ENCODE measurements around the gene DHX40. TPM values are rescaled to one million over a fixed set of nuclear protein-coding genes. Genes with fewer than 3 reads are reported as not detected.

The DHX40 gene
- polyA plus RNA-seq, 12 donors: 31.1 to 41.8 (median 35.9) TPM; not detected in 1

Other genes starting within 250 kb of the DHX40 start
- 10 to 100 TPM in 11 of 12 donors, not detected in 1; 11.6 to 20.6 (median 15.5) TPM for gene YPEL2, start 234.0 kb upstream of the DHX40 start, polyA plus RNA-seq (ENCODE audit: insufficient read length in 12 of 12)
- gene CLTC, start 54.3 kb downstream of the DHX40 start, polyA plus RNA-seq (ENCODE audit: insufficient read length in 12 of 12): 100 to 1,000 TPM in 11 of 12 donors, not detected in 1; 121 to 195 (median 154) TPM
- gene PTRH2, start 141.8 kb downstream of the DHX40 start, polyA plus RNA-seq (ENCODE audit: insufficient read length in 12 of 12): 10 to 100 TPM in 11 of 12 donors, not detected in 1; 13.4 to 19.2 (median 15.9) TPM
- gene VMP1, start 142.0 kb downstream of the DHX40 start, polyA plus RNA-seq (ENCODE audit: insufficient read length in 12 of 12): 100 to 1,000 TPM in 1 of 12 donors, 10 to 100 TPM in 10, not detected in 1; 39.6 to 123 (median 50.4) TPM